ENCODE results near the gene PRKG2.

PRKG2 gene

DNA sequence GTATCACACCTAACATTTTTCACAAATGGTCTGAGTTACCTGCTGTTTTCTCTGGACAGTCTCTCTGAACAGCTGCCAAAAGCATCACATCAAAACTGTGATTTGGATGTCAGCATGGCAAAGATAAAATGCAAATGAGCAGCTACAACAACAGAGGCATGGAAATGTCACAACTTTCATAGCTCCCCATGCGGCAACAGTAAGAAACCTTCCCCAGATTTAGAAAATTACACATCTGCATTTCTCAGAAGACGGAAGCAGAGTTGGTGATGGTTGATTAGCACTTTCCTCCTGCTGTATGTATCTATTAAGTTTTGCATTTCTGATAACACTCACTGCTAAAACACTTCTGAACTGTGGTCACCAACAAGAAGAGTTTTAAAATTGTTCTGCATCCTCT is 9.7 kb downstream of the PRKG2 start:
- no peaks in the 10 kb centered on the region for H3K27me3 ChIP-seq (replicated peaks in 2 of 5; ENCODE audit: control insufficient read depth in 4 of 5, insufficient read depth in 5 of 5, low read length in 4 of 5)
- H3K4me3 ChIP-seq (ENCODE audit: control insufficient read depth in 1 of 7, extremely low read depth in 1 of 7, insufficient read depth in 4 of 7, low read depth in 2 of 7, low read length in 6 of 7), result peak overlapping the region in 2 of 7 experiments; percentile 48 to 58
- H3K4me1 ChIP-seq (ENCODE audit: control extremely low read depth in 1 of 4, control insufficient read depth in 4 of 4, insufficient read depth in 4 of 4, low read length in 3 of 4), result peaks cover 0 to 53% (median 6%) of the 10 kb centered on the region in 4 experiments
- peaks cover 0 to 2% (median 0%) of the 10 kb centered on the region in 4 experiments for H3K36me3 ChIP-seq (ENCODE audit: control insufficient read depth in 4 of 4, insufficient read depth in 4 of 4, low read length in 3 of 4)
- peak in 1 of 3 donors; percentile 45 for DNase-seq
- peaks cover 0 to 2% (median 0%) of the 10 kb centered on the region in 5 experiments for H3K9me3 ChIP-seq (ENCODE audit: control extremely low read depth in 1 of 5, control insufficient read depth in 4 of 5, insufficient read depth in 2 of 5, low read depth in 1 of 5, low read length in 4 of 5)
- no peak overlapping the region for H3K27ac ChIP-seq (ENCODE audit: insufficient read depth in 1 of 2, low read depth in 1 of 2, low read length in 2 of 2, poor library complexity in 1 of 2, severe bottlenecking in 2 of 2)
- POLR2A ChIA-PET, result interaction anchor here (0.6 kb wide), 1 partner anchor 61 kb away, joined by 4 read pairs; no protein-coding TSS in a partner anchor
- CTCF ChIA-PET, result interaction anchor here (1.3 to 3.4 kb wide), 5 partner anchors 9 to 146 kb away, joined by 3 to 15 read pairs (median 4); partner anchors contain the start of gene PRKG2
- WGBS (ENCODE audit: insufficient coverage), result no CpG with 5 or more reads among the region's 2 CpGs

DNA sequence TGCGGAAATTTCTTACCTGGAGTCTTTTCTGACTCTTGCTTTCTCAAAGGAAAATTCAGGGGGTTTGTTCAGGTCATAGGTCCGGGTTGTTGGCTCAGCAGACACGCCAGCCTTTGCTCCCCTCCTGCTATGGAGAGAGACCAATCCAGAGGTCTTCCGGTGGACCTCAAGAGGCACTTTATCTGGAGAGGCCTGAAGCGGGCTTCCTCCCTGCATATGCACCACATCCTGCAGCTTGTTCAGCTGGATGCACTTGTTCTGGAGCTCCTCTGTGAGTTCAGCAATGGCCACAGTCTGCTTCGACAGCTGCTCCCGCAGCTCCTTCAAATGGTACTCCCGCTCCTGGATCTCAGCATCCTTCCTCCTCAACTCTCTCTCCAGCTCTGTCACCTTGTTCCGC is 10.5 kb downstream of the PRKG2 start:
- 6% methylated on average over 5 of the region's 9 CpGs for WGBS (ENCODE audit: insufficient coverage)
- Histone ChIP-seq H3K36me3 (ENCODE audit: control insufficient read depth in 4 of 4, insufficient read depth in 4 of 4, low read length in 3 of 4) (peaks cover 0 to 2% (median 0%) of the 10 kb centered on the region in 4 experiments), H3K27me3 (replicated peaks in 2 of 5; ENCODE audit: control insufficient read depth in 4 of 5, insufficient read depth in 5 of 5, low read length in 4 of 5) (no peaks in the 10 kb centered on the region), H3K27ac (ENCODE audit: insufficient read depth in 1 of 2, low read depth in 1 of 2, low read length in 2 of 2, poor library complexity in 1 of 2, severe bottlenecking in 2 of 2) (peak overlapping the region in 1 of 2 experiments; percentile 43), H3K4me3 (ENCODE audit: control insufficient read depth in 1 of 7, extremely low read depth in 1 of 7, insufficient read depth in 4 of 7, low read depth in 2 of 7, low read length in 6 of 7) (peak overlapping the region in 4 of 7 experiments; percentile 12 to 58 (median 32)), H3K9me3 (ENCODE audit: control extremely low read depth in 1 of 5, control insufficient read depth in 4 of 5, insufficient read depth in 2 of 5, low read depth in 1 of 5, low read length in 4 of 5) (no peaks in the 10 kb centered on the region), H3K4me1 (ENCODE audit: control extremely low read depth in 1 of 4, control insufficient read depth in 4 of 4, insufficient read depth in 4 of 4, low read length in 3 of 4) (peaks cover 0 to 60% (median 6%) of the 10 kb centered on the region in 4 experiments)
- DNase-seq, result peak in 2 of 3 donors; percentile 68 to 80
- CTCF ChIA-PET, result interaction anchor here (0.7 to 3.4 kb wide), 4 partner anchors 10 to 147 kb away, joined by 3 to 15 read pairs (median 4); partner anchors contain the start of gene PRKG2
- POLR2A ChIA-PET, result no interaction called here

DNA sequence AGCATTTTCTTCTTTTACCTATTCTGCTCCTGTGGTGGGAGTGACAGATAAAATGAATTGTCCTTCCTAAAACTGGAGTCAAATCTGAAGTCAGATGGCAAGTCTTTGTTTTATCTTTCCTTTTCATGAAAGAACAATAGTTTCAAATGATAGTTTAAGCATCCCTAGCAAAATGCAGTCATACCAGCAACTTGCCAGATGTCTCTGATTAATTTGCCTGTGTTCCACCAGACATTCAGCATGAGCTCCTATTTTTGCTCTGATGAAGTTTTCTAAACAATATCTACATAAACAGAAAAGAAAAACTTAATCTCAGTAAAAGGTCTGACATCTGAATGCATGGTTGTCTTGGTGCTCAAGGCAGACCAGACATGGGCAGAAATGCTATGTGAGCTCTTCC is 15.2 kb downstream of the PRKG2 start:
- no peaks in the 10 kb centered on the region for H3K27me3 ChIP-seq (replicated peaks in 2 of 5; ENCODE audit: control insufficient read depth in 4 of 5, insufficient read depth in 5 of 5, low read length in 4 of 5)
- H3K36me3 ChIP-seq (ENCODE audit: control insufficient read depth in 4 of 4, insufficient read depth in 4 of 4, low read length in 3 of 4), result peaks cover 0 to 14% (median 6%) of the 10 kb centered on the region in 4 experiments
- no peaks in the 10 kb centered on the region for H3K9me3 ChIP-seq (ENCODE audit: control extremely low read depth in 1 of 5, control insufficient read depth in 4 of 5, insufficient read depth in 2 of 5, low read depth in 1 of 5, low read length in 4 of 5)
- no peak overlapping the region for H3K27ac ChIP-seq (ENCODE audit: insufficient read depth in 1 of 2, low read depth in 1 of 2, low read length in 2 of 2, poor library complexity in 1 of 2, severe bottlenecking in 2 of 2)
- H3K4me1 ChIP-seq (ENCODE audit: control extremely low read depth in 1 of 4, control insufficient read depth in 4 of 4, insufficient read depth in 4 of 4, low read length in 3 of 4), result peaks cover 0 to 51% (median 11%) of the 10 kb centered on the region in 4 experiments
- no peak for DNase-seq
- no peak overlapping the region for H3K4me3 ChIP-seq (ENCODE audit: control insufficient read depth in 1 of 7, extremely low read depth in 1 of 7, insufficient read depth in 4 of 7, low read depth in 2 of 7, low read length in 6 of 7)
- CTCF ChIA-PET, result interaction anchor here (0.9 to 3.1 kb wide), 2 partner anchors 14 to 32 kb away, joined by 3 to 8 read pairs; no protein-coding TSS in a partner anchor
- POLR2A ChIA-PET, result no interaction called here

DNA sequence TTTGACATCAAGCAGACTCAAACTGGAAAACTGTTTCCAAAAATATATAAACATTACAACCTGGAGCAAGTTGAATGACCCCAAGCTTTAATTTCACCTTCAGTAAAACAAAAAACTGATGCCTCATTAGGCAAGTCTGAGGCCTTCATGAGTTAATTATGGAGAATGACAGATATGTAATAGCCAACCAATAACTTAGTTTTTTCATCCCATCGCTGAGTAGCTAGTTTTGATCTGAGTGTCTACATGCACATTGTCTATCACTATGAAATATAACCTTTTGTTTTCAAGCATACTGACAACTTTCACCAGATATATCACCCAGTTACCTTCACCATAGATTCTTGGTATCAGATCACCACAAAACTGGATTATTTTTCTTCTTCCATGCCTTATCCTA is 16.4 kb downstream of the PRKG2 start:
- Histone ChIP-seq H3K4me3 (ENCODE audit: control insufficient read depth in 1 of 7, extremely low read depth in 1 of 7, insufficient read depth in 4 of 7, low read depth in 2 of 7, low read length in 6 of 7) (peak overlapping the region in 1 of 7 experiments; percentile 12), H3K36me3 (ENCODE audit: control insufficient read depth in 4 of 4, insufficient read depth in 4 of 4, low read length in 3 of 4) (peaks cover 0 to 14% (median 6%) of the 10 kb centered on the region in 4 experiments), H3K27ac (ENCODE audit: insufficient read depth in 1 of 2, low read depth in 1 of 2, low read length in 2 of 2, poor library complexity in 1 of 2, severe bottlenecking in 2 of 2) (no peak overlapping the region), H3K9me3 (ENCODE audit: control extremely low read depth in 1 of 5, control insufficient read depth in 4 of 5, insufficient read depth in 2 of 5, low read depth in 1 of 5, low read length in 4 of 5) (no peaks in the 10 kb centered on the region), H3K27me3 (replicated peaks in 2 of 5; ENCODE audit: control insufficient read depth in 4 of 5, insufficient read depth in 5 of 5, low read length in 4 of 5) (no peaks in the 10 kb centered on the region), H3K4me1 (ENCODE audit: control extremely low read depth in 1 of 4, control insufficient read depth in 4 of 4, insufficient read depth in 4 of 4, low read length in 3 of 4) (peaks cover 0 to 42% (median 7%) of the 10 kb centered on the region in 4 experiments)
- 100% methylated on average over 1 of the region's 1 CpG for WGBS (ENCODE audit: insufficient coverage)
- ChIA-PET POLR2A (interaction anchor here (1.2 kb wide), 1 partner anchor 30 kb away, joined by 3 read pairs; no protein-coding TSS in a partner anchor), CTCF (interaction anchor here (0.9 to 1.5 kb wide), 4 partner anchors 15 to 26 kb away, joined by 3 to 7 read pairs (median 4); partner anchors contain the start of gene PRKG2)
- DNase-seq, result no peak

DNA sequence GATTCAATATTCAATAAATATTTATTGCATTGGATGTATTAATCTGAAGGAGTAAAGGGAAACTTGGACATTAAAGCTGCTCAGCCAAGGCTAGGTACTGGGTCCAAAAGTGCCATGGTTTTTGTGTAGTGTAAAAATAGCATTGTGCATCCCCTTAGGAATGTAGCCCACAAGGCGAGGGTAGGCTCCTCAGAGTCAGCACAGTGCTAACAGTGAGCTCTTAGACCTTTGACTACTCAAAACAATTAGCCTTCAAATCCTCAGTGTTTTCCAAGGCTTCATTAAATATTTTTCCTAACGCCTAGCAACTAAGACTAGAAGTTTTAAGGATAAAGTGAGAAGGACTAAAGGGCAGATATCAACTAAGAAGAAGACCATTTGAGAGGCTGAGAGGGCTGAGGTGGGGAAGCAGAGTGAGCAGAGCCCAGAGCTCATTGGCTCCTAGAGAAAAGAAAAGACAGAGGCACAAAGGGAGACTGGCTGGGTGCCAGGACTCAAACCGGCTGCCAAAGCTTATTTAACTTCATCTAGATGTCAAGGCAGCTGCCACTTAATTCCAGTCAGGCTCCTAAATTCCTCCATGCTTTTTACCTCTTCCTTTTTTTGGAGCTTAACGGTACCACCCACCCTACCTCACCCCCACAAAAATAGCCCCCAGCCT is 17.0 kb downstream of the PRKG2 start:
- Histone ChIP-seq H3K4me3 (ENCODE audit: control insufficient read depth in 1 of 7, extremely low read depth in 1 of 7, insufficient read depth in 4 of 7, low read depth in 2 of 7, low read length in 6 of 7) (peak overlapping the region in 1 of 7 experiments; percentile 12), H3K27me3 (replicated peaks in 2 of 5; ENCODE audit: control insufficient read depth in 4 of 5, insufficient read depth in 5 of 5, low read length in 4 of 5) (no peaks in the 10 kb centered on the region), H3K9me3 (ENCODE audit: control extremely low read depth in 1 of 5, control insufficient read depth in 4 of 5, insufficient read depth in 2 of 5, low read depth in 1 of 5, low read length in 4 of 5) (no peaks in the 10 kb centered on the region), H3K27ac (ENCODE audit: insufficient read depth in 1 of 2, low read depth in 1 of 2, low read length in 2 of 2, poor library complexity in 1 of 2, severe bottlenecking in 2 of 2) (no peak overlapping the region), H3K4me1 (ENCODE audit: control extremely low read depth in 1 of 4, control insufficient read depth in 4 of 4, insufficient read depth in 4 of 4, low read length in 3 of 4) (peaks cover 0 to 44% (median 8%) of the 10 kb centered on the region in 4 experiments), H3K36me3 (ENCODE audit: control insufficient read depth in 4 of 4, insufficient read depth in 4 of 4, low read length in 3 of 4) (peaks cover 0 to 14% (median 6%) of the 10 kb centered on the region in 4 experiments)
- POLR2A ChIA-PET, result interaction anchor here (1.2 kb wide), 1 partner anchor 30 kb away, joined by 3 read pairs; no protein-coding TSS in a partner anchor
- CTCF ChIA-PET, result interaction anchor here (1.0 to 1.5 kb wide), 3 partner anchors 18 to 25 kb away, joined by 3 to 7 read pairs (median 4); partner anchors contain the start of gene PRKG2
- 100% methylated on average over 1 of the region's 4 CpGs for WGBS (ENCODE audit: insufficient coverage)
- no peak for DNase-seq

DNA sequence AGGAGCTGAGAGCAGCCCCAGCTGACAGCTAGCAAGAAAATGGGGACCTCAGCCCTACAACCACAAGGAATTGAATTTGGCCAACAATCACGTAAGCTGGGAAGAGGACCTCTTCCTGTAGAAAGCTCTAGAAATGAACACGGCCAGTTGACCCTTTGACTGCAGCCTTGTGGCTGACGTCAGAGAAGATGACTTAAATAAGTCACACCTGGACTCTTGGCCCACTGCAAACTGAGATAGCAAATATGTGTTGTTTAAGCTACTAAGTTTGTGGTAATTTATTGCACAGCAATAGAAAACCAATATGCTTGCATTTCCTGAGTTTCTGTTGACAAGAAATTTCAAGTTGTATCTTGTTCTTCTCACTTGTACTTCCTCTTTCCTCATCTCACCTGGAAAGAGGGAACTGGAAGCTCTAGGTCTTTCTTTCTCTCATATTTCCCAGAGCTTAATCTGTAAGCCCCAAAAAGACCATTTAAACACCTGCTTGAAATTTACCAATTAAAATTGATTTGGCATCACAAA is 18.8 kb downstream of the PRKG2 start:
- POLR2A ChIA-PET, result interaction anchor here (0.9 kb wide), 1 partner anchor 12 kb away, joined by 4 read pairs; no protein-coding TSS in a partner anchor
- DNase-seq, result no peak
- CTCF ChIA-PET, result interaction anchor here (0.8 to 1.9 kb wide), 4 partner anchors 9 to 24 kb away, joined by 3 to 6 read pairs (median 4); partner anchors contain the start of gene PRKG2
- H3K4me3 ChIP-seq (ENCODE audit: control insufficient read depth in 1 of 7, extremely low read depth in 1 of 7, insufficient read depth in 4 of 7, low read depth in 2 of 7, low read length in 6 of 7), result peak overlapping the region in 1 of 7 experiments; percentile 19
- H3K9me3 ChIP-seq (ENCODE audit: control extremely low read depth in 1 of 5, control insufficient read depth in 4 of 5, insufficient read depth in 2 of 5, low read depth in 1 of 5, low read length in 4 of 5), result no peaks in the 10 kb centered on the region
- H3K36me3 ChIP-seq (ENCODE audit: control insufficient read depth in 4 of 4, insufficient read depth in 4 of 4, low read length in 3 of 4), result peaks cover 0 to 14% (median 4%) of the 10 kb centered on the region in 4 experiments
- peaks cover 0 to 50% (median 9%) of the 10 kb centered on the region in 4 experiments for H3K4me1 ChIP-seq (ENCODE audit: control extremely low read depth in 1 of 4, control insufficient read depth in 4 of 4, insufficient read depth in 4 of 4, low read length in 3 of 4)
- no peaks in the 10 kb centered on the region for H3K27me3 ChIP-seq (replicated peaks in 2 of 5; ENCODE audit: control insufficient read depth in 4 of 5, insufficient read depth in 5 of 5, low read length in 4 of 5)
- WGBS (ENCODE audit: insufficient coverage), result 89% methylated on average over 2 of the region's 3 CpGs
- H3K27ac ChIP-seq (ENCODE audit: insufficient read depth in 1 of 2, low read depth in 1 of 2, low read length in 2 of 2, poor library complexity in 1 of 2, severe bottlenecking in 2 of 2), result no peak overlapping the region

Data from common myeloid progenitor, CD34-positive (primary cell).